ENCODE measurements around the gene ADK. TPM values are rescaled to one million over a fixed set of nuclear protein-coding genes. Genes with fewer than 3 reads are reported as not detected.

Gene ADK
- total and polyA plus RNA-seq, 4 experiments from 2014 or later = 33.7 to 66.6 (median 51.0) TPM

DNA sequence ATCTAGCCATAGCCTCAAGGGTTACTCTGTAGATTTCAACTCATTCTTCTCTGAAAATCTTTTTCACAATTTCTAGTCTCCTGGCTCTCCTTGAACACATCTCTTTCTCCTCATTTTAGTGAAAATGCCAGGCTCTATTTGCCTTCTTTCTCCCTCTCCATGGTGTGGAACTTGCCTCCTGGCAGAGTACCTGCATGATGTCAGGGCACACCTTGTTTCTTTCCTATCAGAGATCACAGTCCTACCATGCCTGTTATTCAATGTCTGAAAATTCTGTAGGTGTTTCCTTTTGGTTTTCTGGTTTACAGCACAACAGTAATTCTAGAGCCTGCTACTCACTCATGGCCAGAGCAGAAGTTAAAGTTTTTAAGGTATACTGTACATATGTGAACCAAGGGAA lies 237.8 kb downstream of the ADK start:
- POLR2A ChIA-PET (ENCODE audit: partially characterized antibody) = no interaction called here
- peaks cover 0 to 3% (median 0%) of the 10 kb centered on the region in 8 donors for H3K9me3 Mint-ChIP-seq
- H3K36me3 ChIP-seq (ENCODE audit: insufficient read depth, low read length) = no peaks in the 10 kb centered on the region
- H3K4me1 ChIP-seq (ENCODE audit: insufficient read depth, low read length) = peaks cover 1% of the 10 kb centered on the region
- DNase-seq = no peak
- H3K27ac Mint-ChIP-seq = peak overlapping the region in 1 of 7 donors; percentile 5
- peaks cover 12 to 16% (median 15%) of the 10 kb centered on the region in 4 donors for H3K4me1 Mint-ChIP-seq
- H3K27ac ChIP-seq (ENCODE audit: low read depth, low read length) = no peak overlapping the region
- H3K4me3 Mint-ChIP-seq = no peak overlapping the region
- intact Hi-C loops (cut with micrococcal nuclease) = no loop called here
- H3K4me3 ChIP-seq (ENCODE audit: low read length in 2 of 2) = no peak overlapping the region
- no peaks in the 10 kb centered on the region for H3K27me3 Mint-ChIP-seq
- peaks cover under 1 to 6% of the 10 kb centered on the region in 2 donors for H3K36me3 Mint-ChIP-seq
- CTCF ChIA-PET (ENCODE audit: partially characterized antibody) = no interaction called here
- H3K9me3 ChIP-seq (ENCODE audit: control insufficient read depth in 1 of 2, low read length in 2 of 2) = no peaks in the 10 kb centered on the region
- no peaks in the 10 kb centered on the region for H3K27me3 ChIP-seq (ENCODE audit: insufficient read depth, low read length)

DNA sequence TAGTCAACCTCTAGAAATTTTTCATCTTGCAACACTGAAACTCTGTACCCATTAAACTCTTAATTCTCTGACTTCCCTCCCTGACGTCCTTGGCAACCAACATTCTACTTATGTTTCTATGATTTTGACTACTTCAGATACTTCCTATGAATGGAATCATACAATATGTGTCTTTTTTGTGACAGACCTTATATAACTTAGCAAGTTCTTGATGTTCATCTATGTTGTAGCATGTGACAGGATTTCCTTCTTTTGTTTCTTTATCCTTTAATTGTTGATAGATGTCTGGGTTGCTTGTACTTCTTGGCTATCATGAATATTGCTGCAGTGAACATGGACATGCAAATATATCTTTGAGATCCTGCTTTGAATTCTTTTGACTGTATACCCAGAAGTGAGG lies 240.8 kb downstream of the ADK start:
- no peak for DNase-seq
- ChIA-PET POLR2A (ENCODE audit: partially characterized antibody) (no interaction called here), CTCF (ENCODE audit: partially characterized antibody) (no interaction called here)
- H3K27ac ChIP-seq (ENCODE audit: low read depth, low read length) = no peak overlapping the region
- no peaks in the 10 kb centered on the region for H3K9me3 ChIP-seq (ENCODE audit: control insufficient read depth in 1 of 2, low read length in 2 of 2)
- Mint-ChIP-seq H3K27me3 (no peaks in the 10 kb centered on the region), H3K27ac (peak overlapping the region in 2 of 7 donors; percentile 0 to 1), H3K36me3 (peaks cover 21 to 29% of the 10 kb centered on the region in 2 donors), H3K4me3 (no peak overlapping the region), H3K4me1 (peaks cover 5 to 12% (median 9%) of the 10 kb centered on the region in 4 donors), H3K9me3 (no peaks in the 10 kb centered on the region)
- no peak overlapping the region for H3K4me3 ChIP-seq (ENCODE audit: low read length in 2 of 2)
- H3K4me1 ChIP-seq (ENCODE audit: insufficient read depth, low read length) = no peaks in the 10 kb centered on the region
- no peaks in the 10 kb centered on the region for H3K36me3 ChIP-seq (ENCODE audit: insufficient read depth, low read length)
- intact Hi-C loops (cut with micrococcal nuclease) = no loop called here
- H3K27me3 ChIP-seq (ENCODE audit: insufficient read depth, low read length) = no peaks in the 10 kb centered on the region

DNA sequence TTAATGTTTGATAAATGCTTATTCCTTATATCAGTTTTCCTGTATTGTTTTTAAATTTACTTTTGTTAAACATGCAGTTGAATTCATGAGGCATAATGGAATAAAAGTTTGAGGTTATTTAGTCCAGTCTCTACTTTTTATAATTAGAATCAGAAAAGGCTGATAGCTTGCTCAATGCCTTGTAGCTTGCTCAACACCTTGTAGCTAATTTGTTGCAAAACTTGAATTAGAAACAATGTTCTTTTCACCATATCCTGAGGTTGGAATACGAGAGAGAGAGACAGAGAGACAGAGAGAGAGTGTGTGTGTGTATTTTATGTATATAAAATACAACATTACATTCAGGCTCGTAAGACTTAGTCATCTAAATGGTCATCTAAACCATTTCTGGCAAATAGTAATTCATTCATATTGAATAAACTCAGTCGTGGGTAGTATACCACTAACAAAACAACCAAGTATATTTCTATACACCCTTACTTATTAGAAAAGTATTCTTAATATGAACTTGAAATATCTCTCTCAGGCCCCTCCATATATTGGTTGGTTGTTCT lies 243.5 kb downstream of the ADK start:
- Histone ChIP-seq H3K4me3 (ENCODE audit: low read length in 2 of 2) (no peak overlapping the region), H3K4me1 (ENCODE audit: insufficient read depth, low read length) (no peaks in the 10 kb centered on the region), H3K27ac (ENCODE audit: low read depth, low read length) (no peak overlapping the region), H3K36me3 (ENCODE audit: insufficient read depth, low read length) (no peaks in the 10 kb centered on the region), H3K27me3 (ENCODE audit: insufficient read depth, low read length) (no peaks in the 10 kb centered on the region), H3K9me3 (ENCODE audit: control insufficient read depth in 1 of 2, low read length in 2 of 2) (no peaks in the 10 kb centered on the region)
- Mint-ChIP-seq H3K36me3 (peaks cover 22 to 29% of the 10 kb centered on the region in 2 donors), H3K4me3 (no peak overlapping the region), H3K27ac (no peak overlapping the region), H3K9me3 (no peaks in the 10 kb centered on the region), H3K4me1 (peaks cover 5 to 9% (median 7%) of the 10 kb centered on the region in 4 donors), H3K27me3 (no peaks in the 10 kb centered on the region)
- ChIA-PET POLR2A (ENCODE audit: partially characterized antibody) (no interaction called here), CTCF (ENCODE audit: partially characterized antibody) (no interaction called here)
- no peak for DNase-seq
- intact Hi-C loops (cut with micrococcal nuclease) = no loop called here

DNA sequence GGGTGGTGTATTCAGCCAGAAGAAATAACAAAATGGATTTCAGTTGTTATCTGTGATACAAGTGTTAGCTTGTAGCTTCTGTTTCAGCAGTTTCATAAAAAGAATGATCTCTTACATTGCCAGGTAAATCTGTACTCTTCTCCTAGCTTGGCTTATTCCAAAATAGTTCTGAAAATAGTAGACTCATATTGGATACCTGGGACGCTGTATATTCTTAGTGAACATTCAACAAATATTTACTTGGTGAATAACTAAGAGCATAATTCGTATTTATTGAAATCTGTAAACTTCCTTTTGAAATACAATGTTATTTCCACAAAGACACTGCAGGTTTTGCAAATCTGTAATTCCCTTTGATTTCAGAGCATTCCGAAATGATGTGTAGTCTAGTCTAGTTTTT lies 249.2 kb downstream of the ADK start:
- Histone ChIP-seq H3K9me3 (ENCODE audit: control insufficient read depth in 1 of 2, low read length in 2 of 2) (no peaks in the 10 kb centered on the region), H3K4me3 (ENCODE audit: low read length in 2 of 2) (no peak overlapping the region), H3K27ac (ENCODE audit: low read depth, low read length) (no peak overlapping the region), H3K36me3 (ENCODE audit: insufficient read depth, low read length) (no peaks in the 10 kb centered on the region), H3K4me1 (ENCODE audit: insufficient read depth, low read length) (no peaks in the 10 kb centered on the region), H3K27me3 (ENCODE audit: insufficient read depth, low read length) (no peaks in the 10 kb centered on the region)
- Mint-ChIP-seq H3K4me3 (no peak overlapping the region), H3K4me1 (no peaks in the 10 kb centered on the region), H3K9me3 (peaks cover 0 to 7% (median 0%) of the 10 kb centered on the region in 8 donors), H3K36me3 (peaks cover 25 to 45% of the 10 kb centered on the region in 2 donors), H3K27ac (no peak overlapping the region), H3K27me3 (no peaks in the 10 kb centered on the region)
- intact Hi-C loops (cut with micrococcal nuclease) = no loop called here
- POLR2A ChIA-PET (ENCODE audit: partially characterized antibody) = no interaction called here
- CTCF ChIA-PET (ENCODE audit: partially characterized antibody) = no interaction called here
- no peak for DNase-seq

DNA sequence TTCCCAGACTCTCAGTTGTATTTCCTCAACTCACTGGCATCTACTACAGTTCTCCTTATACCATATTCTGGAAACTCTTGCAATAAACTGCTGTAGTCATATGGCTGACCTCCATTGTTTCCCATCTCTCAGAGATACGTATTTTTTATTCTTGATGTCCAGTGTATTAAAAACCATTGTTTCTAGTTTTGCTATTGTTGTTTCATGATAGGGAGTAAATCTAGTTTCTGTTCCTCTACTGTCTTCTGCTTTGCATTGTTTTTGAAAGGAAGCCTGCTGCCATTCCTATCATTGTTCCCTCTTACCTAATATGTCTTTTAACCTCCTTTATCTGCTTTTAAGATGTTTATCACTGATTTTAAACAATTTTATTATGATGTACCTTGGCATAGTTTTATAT lies 255.0 kb downstream of the ADK start:
- peaks cover 0 to 7% (median 0%) of the 10 kb centered on the region in 8 donors for H3K9me3 Mint-ChIP-seq
- H3K36me3 Mint-ChIP-seq = peaks cover 21 to 62% of the 10 kb centered on the region in 2 donors
- no peak overlapping the region for H3K4me3 Mint-ChIP-seq
- no peaks in the 10 kb centered on the region for H3K36me3 ChIP-seq (ENCODE audit: insufficient read depth, low read length)
- no peaks in the 10 kb centered on the region for H3K4me1 Mint-ChIP-seq
- intact Hi-C loops (cut with micrococcal nuclease) = no loop called here
- no peak overlapping the region for H3K27ac ChIP-seq (ENCODE audit: low read depth, low read length)
- H3K27me3 ChIP-seq (ENCODE audit: insufficient read depth, low read length) = no peaks in the 10 kb centered on the region
- H3K4me3 ChIP-seq (ENCODE audit: low read length in 2 of 2) = no peak overlapping the region
- no peaks in the 10 kb centered on the region for H3K27me3 Mint-ChIP-seq
- no peaks in the 10 kb centered on the region for H3K9me3 ChIP-seq (ENCODE audit: control insufficient read depth in 1 of 2, low read length in 2 of 2)
- H3K4me1 ChIP-seq (ENCODE audit: insufficient read depth, low read length) = no peaks in the 10 kb centered on the region
- H3K27ac Mint-ChIP-seq = no peak overlapping the region
- CTCF ChIA-PET (ENCODE audit: partially characterized antibody) = no interaction called here
- POLR2A ChIA-PET (ENCODE audit: partially characterized antibody) = no interaction called here
- DNase-seq = no peak

DNA sequence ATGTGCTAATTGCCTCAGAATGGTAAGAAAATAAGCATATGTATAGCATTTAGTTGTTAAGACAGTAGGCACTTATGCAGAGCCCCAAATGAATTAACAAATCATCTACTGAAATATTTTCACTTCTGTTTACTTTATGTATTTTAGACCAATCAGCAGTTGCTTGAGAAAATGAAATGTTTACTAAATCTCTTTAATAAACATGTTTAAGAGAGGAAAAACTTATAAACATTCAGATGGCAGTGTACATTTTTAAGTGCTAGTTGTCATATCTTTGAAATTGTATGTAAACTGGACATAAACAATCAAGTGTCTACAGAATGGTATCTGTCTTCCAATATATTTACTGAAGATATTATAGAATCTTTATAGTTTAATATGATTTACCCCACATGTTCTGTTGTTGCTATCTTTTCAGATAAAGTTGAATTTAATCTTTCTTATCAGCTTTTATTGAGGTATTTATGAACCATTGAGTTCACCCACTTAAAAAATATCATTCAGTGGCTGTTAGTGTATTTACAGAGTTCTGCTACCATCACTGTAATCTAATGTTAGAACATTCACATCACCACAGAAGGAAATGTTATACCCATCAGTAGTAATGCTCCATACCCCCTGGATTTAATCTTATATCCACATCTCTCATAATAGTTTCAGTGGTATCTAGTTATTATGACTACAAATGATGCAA lies 264.3 kb downstream of the ADK start:
- no peak for DNase-seq
- H3K4me1 Mint-ChIP-seq = peaks cover 5 to 8% (median 6%) of the 10 kb centered on the region in 4 donors
- no peaks in the 10 kb centered on the region for H3K27me3 Mint-ChIP-seq
- intact Hi-C loops (cut with micrococcal nuclease) = loop anchor here (5.0 kb wide), 1 partner anchor 822 kb away; the partner anchor contains the start of gene COMTD1
- Histone ChIP-seq H3K36me3 (ENCODE audit: insufficient read depth, low read length) (no peaks in the 10 kb centered on the region), H3K4me1 (ENCODE audit: insufficient read depth, low read length) (no peaks in the 10 kb centered on the region), H3K27ac (ENCODE audit: low read depth, low read length) (no peak overlapping the region), H3K9me3 (ENCODE audit: control insufficient read depth in 1 of 2, low read length in 2 of 2) (no peaks in the 10 kb centered on the region), H3K4me3 (ENCODE audit: low read length in 2 of 2) (no peak overlapping the region), H3K27me3 (ENCODE audit: insufficient read depth, low read length) (no peaks in the 10 kb centered on the region)
- H3K27ac Mint-ChIP-seq = no peak overlapping the region
- POLR2A ChIA-PET (ENCODE audit: partially characterized antibody) = no interaction called here
- H3K4me3 Mint-ChIP-seq = no peak overlapping the region
- no peaks in the 10 kb centered on the region for H3K9me3 Mint-ChIP-seq
- CTCF ChIA-PET (ENCODE audit: partially characterized antibody) = no interaction called here
- peaks cover 19 to 21% of the 10 kb centered on the region in 2 donors for H3K36me3 Mint-ChIP-seq

DNA sequence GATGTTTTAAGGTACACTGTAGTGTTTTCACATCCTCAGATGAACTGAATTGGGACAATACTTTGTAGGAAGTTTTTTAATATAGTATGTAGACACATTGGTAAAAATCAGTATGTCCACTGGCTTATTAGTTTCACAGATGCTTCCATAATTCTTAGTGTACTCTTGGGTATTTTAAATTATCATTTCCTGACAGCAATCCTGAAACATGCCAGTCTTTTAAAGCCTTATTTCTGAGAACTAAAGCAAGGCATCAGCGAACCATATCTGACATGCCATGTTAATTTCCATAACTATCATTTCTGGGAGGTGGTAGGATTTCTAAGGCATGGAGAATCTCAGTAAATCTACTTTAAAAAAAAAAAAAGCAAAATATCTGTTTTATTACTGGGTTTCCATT lies 266.4 kb downstream of the ADK start:
- no peak overlapping the region for H3K27ac ChIP-seq (ENCODE audit: low read depth, low read length)
- POLR2A ChIA-PET (ENCODE audit: partially characterized antibody) = no interaction called here
- intact Hi-C loops (cut with micrococcal nuclease) = loop anchor here (5.0 kb wide), 1 partner anchor 820 kb away; the partner anchor contains the start of gene COMTD1

More for the DNA sequence above, 266.4 kb downstream of the ADK start:
- H3K36me3 ChIP-seq (ENCODE audit: insufficient read depth, low read length) = no peaks in the 10 kb centered on the region
- Mint-ChIP-seq H3K4me3 (no peak overlapping the region), H3K9me3 (no peaks in the 10 kb centered on the region), H3K27ac (no peak overlapping the region), H3K36me3 (peaks cover 9 to 15% of the 10 kb centered on the region in 2 donors), H3K27me3 (no peaks in the 10 kb centered on the region), H3K4me1 (peaks cover 5 to 11% (median 6%) of the 10 kb centered on the region in 4 donors)
- H3K9me3 ChIP-seq (ENCODE audit: control insufficient read depth in 1 of 2, low read length in 2 of 2) = no peaks in the 10 kb centered on the region
- H3K4me3 ChIP-seq (ENCODE audit: low read length in 2 of 2) = no peak overlapping the region
- H3K4me1 ChIP-seq (ENCODE audit: insufficient read depth, low read length) = no peaks in the 10 kb centered on the region
- CTCF ChIA-PET (ENCODE audit: partially characterized antibody) = no interaction called here
- no peak for DNase-seq
- no peaks in the 10 kb centered on the region for H3K27me3 ChIP-seq (ENCODE audit: insufficient read depth, low read length)

All from CD4-positive, alpha-beta memory T cell (primary cell).